ENCODE results near the gene NFIB.

Gene NFIB

GRCh38 chr9:14272927-14273528, 40.9 kb downstream of the NFIB start:
- FAIRE-seq = no peak

DNA sequence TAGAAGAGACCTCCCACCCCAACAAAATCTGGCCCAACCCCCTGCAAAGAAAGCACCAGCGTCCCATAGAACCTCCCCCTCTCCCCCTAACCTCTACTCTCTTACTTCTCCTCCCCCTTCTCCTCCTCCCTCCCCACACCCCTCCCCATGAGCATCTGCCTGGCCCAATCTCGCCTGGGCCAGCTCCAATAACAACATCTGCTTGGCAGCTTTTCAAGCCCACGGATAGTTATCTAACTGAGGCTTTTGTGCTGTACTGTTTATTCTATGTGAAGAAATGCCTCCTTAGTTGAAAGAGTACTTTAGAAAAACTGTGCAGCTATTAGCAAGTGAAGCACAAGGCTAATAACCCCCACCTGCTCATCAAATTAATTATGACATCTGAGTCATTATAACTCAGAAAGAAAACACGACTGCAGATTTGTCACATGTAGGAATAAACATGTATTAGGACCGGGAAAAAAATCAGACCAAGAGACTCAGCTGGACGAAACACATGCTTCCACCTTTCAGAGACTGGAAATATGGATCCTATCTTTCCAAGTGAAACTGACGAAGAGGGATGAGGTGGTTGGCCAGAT, 42.8 kb downstream of the NFIB start:
- FAIRE-seq = no peak

DNA sequence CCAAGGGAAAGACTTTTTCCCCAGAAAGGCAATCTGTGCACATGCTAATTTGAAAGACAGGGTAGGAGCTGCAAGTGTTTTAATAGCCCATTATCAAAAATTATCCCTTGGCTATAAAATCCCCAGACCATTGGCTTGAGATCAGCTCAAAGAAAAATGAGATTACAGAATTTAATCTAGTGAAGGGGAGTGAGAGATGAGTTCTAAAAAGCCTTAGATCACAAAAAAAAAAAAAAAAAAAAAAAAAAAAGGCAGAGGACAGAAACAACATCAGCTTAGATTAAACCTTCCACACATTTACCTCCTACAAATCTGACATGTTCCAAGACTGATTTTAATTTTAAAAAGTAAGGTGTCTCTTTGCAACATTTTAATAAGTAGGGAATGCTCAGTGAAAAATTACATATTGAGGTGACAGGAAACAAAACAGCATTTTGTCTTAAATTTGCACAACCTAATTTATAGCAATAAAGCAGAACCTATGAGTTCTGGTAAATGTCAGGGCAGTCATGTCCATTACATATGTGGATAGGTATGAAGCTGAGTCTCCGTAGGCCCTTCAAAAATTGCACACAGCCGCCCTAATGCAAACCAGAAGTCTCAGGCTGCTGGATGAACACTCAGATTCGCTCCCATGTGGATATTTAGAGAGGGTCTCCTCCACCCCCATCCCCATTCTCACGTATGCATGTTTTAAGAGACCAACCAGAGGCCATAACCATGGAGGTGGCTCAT, 43.4 kb downstream of the NFIB start:
- FAIRE-seq = no peak

- no peak for FAIRE-seq
Observed at GRCh38 chr9:14269916-14270315, 44.0 kb downstream of the NFIB start.

DNA sequence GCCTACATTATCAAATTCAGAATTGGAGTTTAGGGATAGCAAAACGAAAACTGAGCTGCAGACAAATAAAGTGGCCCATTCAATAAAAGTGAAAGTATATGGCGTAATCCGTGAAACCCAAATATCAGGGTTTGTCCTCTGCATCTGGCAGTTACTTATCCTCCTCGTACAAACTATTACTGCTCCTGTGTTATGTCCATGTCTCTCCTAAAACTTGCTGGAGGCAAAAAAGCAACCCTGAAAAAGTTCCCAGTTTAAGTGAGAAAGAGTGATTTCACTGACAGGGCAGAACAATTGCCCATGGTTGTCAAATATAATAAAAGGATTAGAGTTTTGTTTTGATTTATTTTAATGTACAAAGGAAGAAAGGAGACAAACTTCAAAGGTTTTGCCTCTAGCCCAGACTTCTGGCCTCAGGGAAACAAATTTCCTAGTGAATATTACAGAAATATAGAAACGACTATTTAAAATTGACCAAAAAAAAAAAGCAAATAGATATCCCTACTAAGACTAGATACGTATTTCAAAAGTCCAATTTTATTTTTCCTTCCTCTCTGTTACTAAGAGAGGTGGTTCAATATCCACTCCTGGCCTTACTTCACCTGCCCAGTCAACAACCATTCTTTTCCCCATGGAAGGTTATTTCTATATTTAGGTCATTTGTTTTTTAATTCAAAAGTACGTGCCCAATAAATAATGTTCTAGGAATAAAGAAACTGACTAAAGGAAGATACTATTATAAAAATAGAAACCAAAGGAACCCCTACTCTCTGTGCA, 50.0 kb downstream of the NFIB start:
- no peak for FAIRE-seq

DNA sequence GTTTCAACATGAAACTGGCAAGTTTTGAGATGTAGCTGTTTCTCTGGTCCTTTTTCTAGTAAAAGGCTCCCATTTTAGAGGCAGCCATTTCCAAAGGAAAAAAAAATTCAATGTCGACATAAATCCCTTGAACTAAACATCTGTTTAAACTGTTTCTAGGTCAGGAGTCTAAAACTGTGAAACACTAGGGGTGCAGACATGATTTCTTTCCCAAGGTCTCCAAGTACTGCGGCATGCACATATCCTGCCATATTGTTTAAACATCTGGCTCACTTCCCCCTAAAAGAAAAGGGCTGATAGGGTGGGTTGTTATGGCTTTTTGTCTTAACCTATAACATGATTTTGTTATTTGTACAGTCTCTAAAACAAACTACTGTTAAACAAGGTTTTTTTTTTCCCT, 51.1 kb downstream of the NFIB start:
- FAIRE-seq = no peak

DNA sequence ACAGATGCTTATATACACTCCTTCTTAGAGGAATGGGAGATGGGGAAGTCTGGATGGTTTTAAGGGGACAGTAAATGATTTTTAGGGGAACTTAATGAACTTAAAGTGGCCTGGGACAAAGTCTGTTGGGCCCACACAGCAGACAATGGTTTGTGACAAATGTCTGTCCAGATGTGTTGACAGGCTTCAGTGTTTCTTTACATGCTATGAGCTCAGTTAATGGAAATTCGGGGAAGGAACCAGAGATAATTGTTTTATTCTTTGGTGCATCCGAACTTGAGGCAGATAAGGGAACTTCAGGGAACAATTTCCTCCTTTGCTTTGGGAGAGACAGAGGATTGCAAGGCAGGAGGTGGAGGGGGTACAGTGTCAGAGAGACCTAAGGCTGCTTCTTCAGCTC, 52.3 kb downstream of the NFIB start:
- FAIRE-seq = no peak

GRCh38 chr9:14260101-14260500, 53.8 kb downstream of the NFIB start:
- no peak for FAIRE-seq

- FAIRE-seq = no peak
Observed at GRCh38 chr9:14258660-14259239, 55.2 kb downstream of the NFIB start.

- FAIRE-seq = no peak
Observed at GRCh38 chr9:14258156-14258555, 55.8 kb downstream of the NFIB start.

- no peak for FAIRE-seq
Observed at GRCh38 chr9:14256588-14256987, 57.4 kb downstream of the NFIB start.

DNA sequence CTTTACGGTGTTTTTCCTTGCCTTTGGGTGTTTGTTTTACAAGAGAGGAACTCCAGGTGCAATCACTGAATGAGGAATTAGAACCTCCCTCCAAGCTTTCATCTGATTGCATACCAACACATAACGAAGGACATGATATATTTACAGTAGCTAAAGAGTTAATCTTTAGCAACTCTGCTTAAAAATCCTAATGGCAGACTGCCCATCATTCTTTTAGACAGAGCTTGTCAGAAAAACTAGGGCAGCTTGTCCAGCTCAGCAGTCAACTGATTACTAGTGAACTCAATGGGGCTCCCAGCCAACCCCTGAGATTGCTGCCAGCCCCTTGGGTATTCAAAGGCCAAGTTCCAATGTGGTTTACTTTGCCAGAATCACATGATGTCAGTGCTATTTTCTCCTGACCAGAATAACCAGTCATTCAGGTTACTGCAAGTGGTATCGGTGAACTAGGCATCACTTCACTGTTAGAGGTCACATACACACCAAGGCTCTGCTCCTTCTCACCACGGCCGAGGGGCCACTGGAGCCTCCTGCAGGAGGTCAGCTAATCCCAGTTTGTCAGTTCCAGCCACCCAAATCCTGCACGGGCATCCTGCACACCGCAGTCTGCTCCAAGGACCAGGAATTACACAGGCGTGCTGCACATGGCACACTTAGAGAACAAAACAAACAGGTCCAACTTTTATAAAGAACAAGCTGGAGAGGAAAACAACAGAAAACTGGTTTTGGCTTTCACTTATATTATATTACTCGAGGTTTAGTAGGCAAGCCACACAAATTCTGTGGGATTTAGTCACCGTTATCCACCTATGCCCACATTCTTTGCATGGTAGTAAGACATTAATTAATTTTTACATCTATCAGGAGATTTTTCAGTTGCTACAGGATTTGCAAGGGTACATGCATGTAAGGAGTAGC, 62.5 kb downstream of the NFIB start:
- no peak for FAIRE-seq

DNA sequence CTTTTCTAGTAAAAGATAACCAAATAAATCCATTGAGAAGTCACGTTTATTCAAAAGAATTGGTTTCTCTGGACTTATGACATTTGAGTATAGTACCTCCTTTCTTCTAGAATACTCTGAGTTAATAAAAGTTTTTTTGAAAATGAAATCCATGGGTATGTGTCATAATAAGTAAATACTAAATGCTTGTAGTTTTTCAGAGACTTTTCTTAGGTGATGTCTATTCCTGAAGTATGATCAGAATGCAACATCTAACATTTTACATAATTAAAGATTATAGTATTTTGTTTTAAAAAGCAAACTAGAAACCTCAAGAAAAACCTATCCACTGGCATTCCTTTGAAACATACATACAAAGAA, 63.2 kb downstream of the NFIB start:
- no peak for FAIRE-seq

GRCh38 chr9:14249527-14249926, 64.4 kb downstream of the NFIB start:
- FAIRE-seq = no peak

- no peak for FAIRE-seq
Observed at GRCh38 chr9:14248149-14248548, 65.8 kb downstream of the NFIB start.

- FAIRE-seq = no peak
Observed at GRCh38 chr9:14247577-14247976, 66.4 kb downstream of the NFIB start.

- no peak for FAIRE-seq
Observed at GRCh38 chr9:14246951-14247350, 67.0 kb downstream of the NFIB start.

GRCh38 chr9:14245901-14246525, 67.9 kb downstream of the NFIB start:
- no peak for FAIRE-seq

GRCh38 chr9:14243514-14244042, 70.4 kb downstream of the NFIB start:
- FAIRE-seq = no peak

GRCh38 chr9:14242150-14242805, 71.7 kb downstream of the NFIB start:
- no peak for FAIRE-seq

GRCh38 chr9:14240537-14240936, 73.4 kb downstream of the NFIB start:
- FAIRE-seq = no peak
